Panc1 (cell line): ENCODE measurements around the gene SLC10A1. TPM values are rescaled to one million over a fixed set of nuclear protein-coding genes. Genes with fewer than 3 reads are reported as not detected.
"Not testable (repeated sequence)": the region's sequence is repeated elsewhere in the genome, so short reads cannot be mapped to it uniquely, and the experiment has no call there.

Experiments used
- ATAC-seq: fragments of 200-7000 bp; cut with Tn5 transposase; 2 replicates; pipeline ENCODE4 v1.9.1; 2020; ENCODE audit warnings: mild to moderate bottlenecking, moderate library complexity
- BruUV-seq: library from RNA; stranded (reverse); fragments of 400-500 nt; replicated peaks from 2 replicates; lab custom pipeline; 2021; lab: Mats Ljungman, UMichigan
- CTCF ChIA-PET: fragments of 300-600 bp; sonication (Branson Sonifier 250); formaldehyde crosslinking; loops from one replicate; lab custom pipeline; 2022; ENCODE audit warnings: antibody characterized with exemption; lab: Charles Lee
- POLR2A ChIA-PET: fragments of 300-600 bp; sonication (Branson Sonifier 250); formaldehyde crosslinking; loops from one replicate; lab custom pipeline; 2022; ENCODE audit warnings: antibody characterized with exemption; lab: Charles Lee
- DNase-seq: peaks from one replicate; pipeline ENCODE4 v3.0.0-alpha.2; 2010; ENCODE audit warnings: low read depth, low spot score
- H3K27ac ChIP-seq: 2 replicates; pipeline ENCODE4 v1.5.1; 2011; ENCODE audit warnings: mild to moderate bottlenecking, low read length, inconsistent platforms
- H3K27me3 ChIP-seq: fragments of 200-500 bp; sonication (Bioruptor generic); 2 replicates; pipeline ENCODE4 v1.6.0; 2014; ENCODE audit warnings: low read length, inconsistent platforms; ENCODE audit not compliant: control insufficient read depth, insufficient read depth
- H3K36me3 ChIP-seq: fragments of 200-500 bp; sonication (Bioruptor generic); 2 replicates; pipeline ENCODE4 v1.5.1; 2014; ENCODE audit warnings: inconsistent platforms, mild to moderate bottlenecking, low read length, moderate library complexity; ENCODE audit not compliant: control insufficient read depth, insufficient read depth
- H3K4me1 ChIP-seq: 2 replicates; pipeline ENCODE4 v1.5.1; 2011; ENCODE audit warnings: inconsistent platforms, mild to moderate bottlenecking, low read length, moderate library complexity; ENCODE audit not compliant: control insufficient read depth, insufficient read depth
- H3K4me3 ChIP-seq, 2 experiments: 2 replicates each; pipeline ENCODE4 v1.5.1; 2011 to 2012; ENCODE audit warnings: low read depth in 2 of 2, low read length in 2 of 2, mild to moderate bottlenecking in 2 of 2, inconsistent platforms in 1 of 2, moderate library complexity in 1 of 2
- H3K9me3 ChIP-seq: fragments of 200-500 bp; sonication (Bioruptor generic); 2 replicates; pipeline ENCODE4 v1.5.1; 2014; ENCODE audit warnings: low read depth, mild to moderate bottlenecking, inconsistent platforms, low read length, moderate library complexity; ENCODE audit not compliant: control insufficient read depth, insufficient read depth
- POLR2AphosphoS5 ChIP-seq: IDR thresholded peaks from 2 replicates; pipeline ENCODE4 v1.6.1; 2012; ENCODE audit warnings: mild to moderate bottlenecking, low read depth, low read length, moderate library complexity
- SIN3A ChIP-seq: IDR thresholded peaks from 2 replicates; pipeline ENCODE4 v1.6.1; 2012; ENCODE audit warnings: low read depth, mild to moderate bottlenecking, low read length, moderate library complexity, borderline replicate concordance; ENCODE audit not compliant: insufficient read depth
- TCF7L2 ChIP-seq: IDR thresholded peaks from 2 replicates; pipeline ENCODE4 v1.6.1; 2011; ENCODE audit warnings: mild to moderate bottlenecking, low read depth, low read length, inconsistent platforms
- in situ Hi-C: cut with HindIII; loops from 2 replicates; pipeline ENCODE4 v1.10.0; 2016; ENCODE audit warnings: low sequenced_read_pairs, low pct_unique_long_range_greater_than_20kb
- intact Hi-C: fragments of 100-400 bp; cut with micrococcal nuclease; formaldehyde crosslinking; loops from one replicate; pipeline ENCODE4 v1.10.0; 2022; ENCODE audit not compliant: unreplicated experiment
- total RNA-seq: library from RNA; stranded (reverse); gene quantifications from one replicate; pipeline ENCODE4 v1.2.1, GENCODE V29; 2021; ENCODE audit not compliant: unreplicated experiment
- TF ChIP-seq, protein P1 (sequence below): fragments of 450-650 bp; IDR thresholded peaks from 2 replicates; pipeline ENCODE4 v1.5.1; 2017; ENCODE audit warnings: mild to moderate bottlenecking
- TF ChIP-seq, protein P2 (sequence below), 2 experiments: IDR thresholded peaks; 2 replicates each; pipeline ENCODE4 v1.6.1; 2011 to 2012; ENCODE audit warnings: low read depth in 2 of 2, control low read depth in 1 of 2, low read length in 1 of 2, mild to moderate bottlenecking in 1 of 2, moderate library complexity in 1 of 2; ENCODE audit not compliant: insufficient read depth in 1 of 2

Gene SLC10A1
- total RNA-seq, 1 experiment from 2014 or later: not detected

DNA sequence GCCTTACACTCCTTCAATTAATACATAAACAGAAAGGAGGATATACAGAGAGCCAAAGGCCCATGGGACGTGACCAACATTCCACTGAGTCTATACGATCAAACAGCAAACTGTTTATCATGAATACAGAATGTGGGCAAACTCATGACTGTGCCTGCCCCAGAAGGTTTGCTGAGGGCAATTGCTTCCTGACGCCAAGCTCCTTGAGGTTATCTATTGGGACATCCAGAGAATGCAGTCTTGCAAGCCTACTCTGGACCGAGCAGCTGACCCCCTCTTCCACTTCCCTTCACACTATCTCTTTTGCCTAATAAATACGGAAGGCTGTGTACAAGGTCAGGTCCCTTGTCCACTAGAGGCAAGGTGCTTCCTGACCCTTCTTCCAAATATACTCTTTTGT, 18.5 kb upstream of the SLC10A1 start:
- intact Hi-C loops (loop anchor here (10.0 kb wide), 1 partner anchor 499 kb away; no protein-coding TSS in a partner anchor), in situ Hi-C loops (no loop called here)
- Histone ChIP-seq H3K27ac (no peak overlapping the region), H3K27me3 (no peaks in the 10 kb centered on the region), H3K9me3 (no peaks in the 10 kb centered on the region), H3K4me3 (no peak overlapping the region), H3K4me1 (no peaks in the 10 kb centered on the region), H3K36me3 (no peaks in the 10 kb centered on the region)
- ChIA-PET POLR2A (no interaction called here), CTCF (no interaction called here)
- ATAC-seq (no peak), DNase-seq (no peak)
- TF ChIP-seq SIN3A (no peak), POLR2AphosphoS5 (no peak)
- TF ChIP-seq, protein P1, sequence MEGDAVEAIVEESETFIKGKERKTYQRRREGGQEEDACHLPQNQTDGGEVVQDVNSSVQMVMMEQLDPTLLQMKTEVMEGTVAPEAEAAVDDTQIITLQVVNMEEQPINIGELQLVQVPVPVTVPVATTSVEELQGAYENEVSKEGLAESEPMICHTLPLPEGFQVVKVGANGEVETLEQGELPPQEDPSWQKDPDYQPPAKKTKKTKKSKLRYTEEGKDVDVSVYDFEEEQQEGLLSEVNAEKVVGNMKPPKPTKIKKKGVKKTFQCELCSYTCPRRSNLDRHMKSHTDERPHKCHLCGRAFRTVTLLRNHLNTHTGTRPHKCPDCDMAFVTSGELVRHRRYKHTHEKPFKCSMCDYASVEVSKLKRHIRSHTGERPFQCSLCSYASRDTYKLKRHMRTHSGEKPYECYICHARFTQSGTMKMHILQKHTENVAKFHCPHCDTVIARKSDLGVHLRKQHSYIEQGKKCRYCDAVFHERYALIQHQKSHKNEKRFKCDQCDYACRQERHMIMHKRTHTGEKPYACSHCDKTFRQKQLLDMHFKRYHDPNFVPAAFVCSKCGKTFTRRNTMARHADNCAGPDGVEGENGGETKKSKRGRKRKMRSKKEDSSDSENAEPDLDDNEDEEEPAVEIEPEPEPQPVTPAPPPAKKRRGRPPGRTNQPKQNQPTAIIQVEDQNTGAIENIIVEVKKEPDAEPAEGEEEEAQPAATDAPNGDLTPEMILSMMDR: no peak
- BruUV-seq: no TSS peak

GRCh38 chr14:69814397-69814796, 17.4 kb upstream of the SLC10A1 start:
- ATAC-seq (no peak), DNase-seq (no peak)
- no TSS peak for BruUV-seq
- in situ Hi-C loops: no loop called here
- intact Hi-C loops: loop anchor here (10.0 kb wide), 1 partner anchor 500 kb away; no protein-coding TSS in a partner anchor
- ChIA-PET CTCF (no interaction called here), POLR2A (no interaction called here)
- no peaks in the 10 kb centered on the region for H3K36me3 ChIP-seq
- no peaks in the 10 kb centered on the region for H3K27me3 ChIP-seq
- no peaks in the 10 kb centered on the region for H3K4me1 ChIP-seq
- no peaks in the 10 kb centered on the region for H3K9me3 ChIP-seq
- TF ChIP-seq POLR2AphosphoS5 (no peak), TCF7L2 (no peak), SIN3A (no peak)
- TF ChIP-seq, protein P2, sequence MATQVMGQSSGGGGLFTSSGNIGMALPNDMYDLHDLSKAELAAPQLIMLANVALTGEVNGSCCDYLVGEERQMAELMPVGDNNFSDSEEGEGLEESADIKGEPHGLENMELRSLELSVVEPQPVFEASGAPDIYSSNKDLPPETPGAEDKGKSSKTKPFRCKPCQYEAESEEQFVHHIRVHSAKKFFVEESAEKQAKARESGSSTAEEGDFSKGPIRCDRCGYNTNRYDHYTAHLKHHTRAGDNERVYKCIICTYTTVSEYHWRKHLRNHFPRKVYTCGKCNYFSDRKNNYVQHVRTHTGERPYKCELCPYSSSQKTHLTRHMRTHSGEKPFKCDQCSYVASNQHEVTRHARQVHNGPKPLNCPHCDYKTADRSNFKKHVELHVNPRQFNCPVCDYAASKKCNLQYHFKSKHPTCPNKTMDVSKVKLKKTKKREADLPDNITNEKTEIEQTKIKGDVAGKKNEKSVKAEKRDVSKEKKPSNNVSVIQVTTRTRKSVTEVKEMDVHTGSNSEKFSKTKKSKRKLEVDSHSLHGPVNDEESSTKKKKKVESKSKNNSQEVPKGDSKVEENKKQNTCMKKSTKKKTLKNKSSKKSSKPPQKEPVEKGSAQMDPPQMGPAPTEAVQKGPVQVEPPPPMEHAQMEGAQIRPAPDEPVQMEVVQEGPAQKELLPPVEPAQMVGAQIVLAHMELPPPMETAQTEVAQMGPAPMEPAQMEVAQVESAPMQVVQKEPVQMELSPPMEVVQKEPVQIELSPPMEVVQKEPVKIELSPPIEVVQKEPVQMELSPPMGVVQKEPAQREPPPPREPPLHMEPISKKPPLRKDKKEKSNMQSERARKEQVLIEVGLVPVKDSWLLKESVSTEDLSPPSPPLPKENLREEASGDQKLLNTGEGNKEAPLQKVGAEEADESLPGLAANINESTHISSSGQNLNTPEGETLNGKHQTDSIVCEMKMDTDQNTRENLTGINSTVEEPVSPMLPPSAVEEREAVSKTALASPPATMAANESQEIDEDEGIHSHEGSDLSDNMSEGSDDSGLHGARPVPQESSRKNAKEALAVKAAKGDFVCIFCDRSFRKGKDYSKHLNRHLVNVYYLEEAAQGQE (IDR thresholded peaks at IDR 0.05; ENCODE audit: insufficient read depth in 1 of 2, low read depth in 2 of 2, low read length in 1 of 2): no peak
- TF ChIP-seq, protein P1: no peak
- no peak overlapping the region for H3K27ac ChIP-seq
- H3K4me3 ChIP-seq: no peak overlapping the region

- CTCF ChIA-PET, H3K36me3 ChIP-seq, BruUV-seq, H3K27me3 ChIP-seq, in situ Hi-C loops, DNase-seq, H3K9me3 ChIP-seq, ATAC-seq, H3K4me1 ChIP-seq, POLR2A ChIA-PET, H3K27ac ChIP-seq, H3K4me3 ChIP-seq: not testable (repeated sequence)
- intact Hi-C loops: loop anchor here (10.0 kb wide), 1 partner anchor 501 kb away; no protein-coding TSS in a partner anchor
Measured at GRCh38 chr14:69813346-69813745, 16.3 kb upstream of the SLC10A1 start.
